KMS-11 (cell line): ENCODE data around the gene NEB.

Experiments
- H2AFZ ChIP-seq: fragments of 200-600 bp; sonication (generic); 2 replicates; pipeline ENCODE4 v1.6.1; 2016; ENCODE audit warnings: antibody characterized with exemption, mixed run types, low read depth
- H3K27ac ChIP-seq: fragments of 200-600 bp; sonication (generic); 2 replicates; pipeline ENCODE4 v1.6.1; 2016; ENCODE audit warnings: mild to moderate bottlenecking, mixed run types
- H3K27me3 ChIP-seq: fragments of 200-600 bp; sonication (generic); 2 replicates; pipeline ENCODE4 v1.6.1; 2017; ENCODE audit warnings: mild to moderate bottlenecking, low read depth, mixed run types, moderate library complexity; ENCODE audit not compliant: insufficient read depth
- H3K36me3 ChIP-seq: fragments of 200-600 bp; sonication (generic); 2 replicates; pipeline ENCODE4 v1.6.1; 2017; ENCODE audit warnings: mild to moderate bottlenecking, mixed run types; ENCODE audit not compliant: insufficient read depth
- H3K4me1 ChIP-seq: fragments of 200-600 bp; sonication (generic); 2 replicates; pipeline ENCODE4 v1.6.1; 2016; ENCODE audit warnings: mild to moderate bottlenecking, low read depth, mixed run types; ENCODE audit not compliant: poor library complexity, severe bottlenecking
- H3K4me2 ChIP-seq: fragments of 200-600 bp; sonication (generic); 2 replicates; pipeline ENCODE4 v1.7.0; 2016; ENCODE audit warnings: mild to moderate bottlenecking, mixed run types
- H3K4me3 ChIP-seq: fragments of 200-600 bp; sonication (generic); IDR thresholded peaks from 2 replicates; pipeline ENCODE4 v1.6.1; 2017; ENCODE audit warnings: low read depth, low read length, mixed read lengths; ENCODE audit not compliant: insufficient read depth
- H3K79me2 ChIP-seq: fragments of 200-600 bp; sonication (generic); 2 replicates; pipeline ENCODE4 v1.6.1; 2016; ENCODE audit warnings: low read depth, mixed run types; ENCODE audit not compliant: insufficient read depth
- H3K9ac ChIP-seq: fragments of 200-600 bp; sonication (generic); 2 replicates; pipeline ENCODE4 v1.6.1; 2016; ENCODE audit warnings: mild to moderate bottlenecking, mixed run types
- H4K20me1 ChIP-seq: fragments of 200-600 bp; sonication (generic); 2 replicates; pipeline ENCODE4 v1.6.1; 2016; ENCODE audit warnings: mild to moderate bottlenecking, mixed run types; ENCODE audit not compliant: insufficient read depth
- CTCF ChIP-seq: fragments of 200-600 bp; sonication (generic); conservative IDR thresholded peaks from 2 replicates; pipeline ENCODE4 v1.6.1; 2017; ENCODE audit warnings: low read depth, mild to moderate bottlenecking, antibody characterized with exemption, low read length, moderate library complexity, mixed read lengths

The NEB gene

GRCh38 chr2:151655663-151656398 lies 78.4 kb downstream of the NEB start:
- H2AFZ ChIP-seq: no peak overlapping the region

GRCh38 chr2:151654891-151655290 lies 79.4 kb downstream of the NEB start:
- TF ChIP-seq CTCF: no peak
- no peaks in the 10 kb centered on the region for H4K20me1 ChIP-seq

More at GRCh38 chr2:151655663-151656398, 78.4 kb downstream of the NEB start:
- H3K27ac ChIP-seq: no peak overlapping the region
- no peaks in the 10 kb centered on the region for H3K4me1 ChIP-seq
- no peak overlapping the region for H3K9ac ChIP-seq
- H3K79me2 ChIP-seq: no peaks in the 10 kb centered on the region
- TF ChIP-seq CTCF: no peak
- H3K36me3 ChIP-seq: no peaks in the 10 kb centered on the region
- no peaks in the 10 kb centered on the region for H4K20me1 ChIP-seq
- H3K27me3 ChIP-seq: no peaks in the 10 kb centered on the region
- no peak overlapping the region for H3K4me3 ChIP-seq
- H3K4me2 ChIP-seq: no peak overlapping the region

GRCh38 chr2:151654085-151654484 lies 80.2 kb downstream of the NEB start:
- H2AFZ ChIP-seq: no peak overlapping the region
- no peaks in the 10 kb centered on the region for H3K36me3 ChIP-seq
- no peak for TF ChIP-seq CTCF
- no peak overlapping the region for H3K9ac ChIP-seq
- no peak overlapping the region for H3K27ac ChIP-seq
- H3K4me2 ChIP-seq: no peak overlapping the region
- no peaks in the 10 kb centered on the region for H3K27me3 ChIP-seq
- no peaks in the 10 kb centered on the region for H4K20me1 ChIP-seq
- H3K4me1 ChIP-seq: no peaks in the 10 kb centered on the region
- no peak overlapping the region for H3K4me3 ChIP-seq
- no peaks in the 10 kb centered on the region for H3K79me2 ChIP-seq

More at GRCh38 chr2:151654891-151655290, 79.4 kb downstream of the NEB start:
- Histone ChIP-seq H3K9ac (no peak overlapping the region), H3K79me2 (no peaks in the 10 kb centered on the region), H3K4me2 (no peak overlapping the region), H3K27ac (no peak overlapping the region), H3K4me3 (no peak overlapping the region), H2AFZ (no peak overlapping the region), H3K4me1 (no peaks in the 10 kb centered on the region), H3K36me3 (no peaks in the 10 kb centered on the region), H3K27me3 (no peaks in the 10 kb centered on the region)

- H3K4me3 ChIP-seq: no peak overlapping the region
- no peak for TF ChIP-seq CTCF
These were observed 83.0 kb downstream of the NEB start for GRCh38 chr2:151651274-151651673.

More at GRCh38 chr2:151651274-151651673, 83.0 kb downstream of the NEB start:
- Histone ChIP-seq H3K4me1 (no peaks in the 10 kb centered on the region), H3K36me3 (no peaks in the 10 kb centered on the region), H3K27ac (no peak overlapping the region), H4K20me1 (no peaks in the 10 kb centered on the region), H2AFZ (no peak overlapping the region), H3K79me2 (no peaks in the 10 kb centered on the region), H3K9ac (no peak overlapping the region), H3K27me3 (no peaks in the 10 kb centered on the region), H3K4me2 (no peak overlapping the region)
